Stimulated activated CD4-positive, alpha-beta T cell treated with anti-CD3 and anti-CD28 coated beads, Interleukin-4, amount 100 ng/mL, for 24 hours (primary cell): Measurements from ENCODE around the gene MAP3K5.
A peak's percentile ranks its signal among the peaks of the same experiment; 100 is the strongest.

Experiments
- DNase-seq: peaks from one replicate; pipeline ENCODE4 v3.0.0-alpha.2; 2020

Gene MAP3K5

DNA sequence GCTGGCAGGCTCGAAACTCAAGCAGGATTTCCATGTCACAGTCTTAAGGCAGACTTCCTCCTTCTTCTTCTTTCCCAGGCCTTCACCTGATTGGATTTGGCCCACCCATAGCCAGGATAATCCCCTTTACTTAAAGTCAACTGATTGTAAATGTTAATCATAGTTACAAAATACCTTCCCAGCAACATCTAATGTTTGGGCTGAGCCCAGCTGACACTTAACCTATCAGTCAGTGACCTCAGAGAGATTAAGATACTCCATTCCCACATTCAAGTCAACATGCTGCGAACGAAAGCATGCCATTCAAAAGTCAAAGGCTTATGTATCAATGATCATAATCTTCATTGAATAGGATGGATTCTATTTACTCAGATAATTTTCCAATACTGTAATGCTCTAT is 258.0 kb downstream of the MAP3K5 start:
- no peak for DNase-seq

DNA sequence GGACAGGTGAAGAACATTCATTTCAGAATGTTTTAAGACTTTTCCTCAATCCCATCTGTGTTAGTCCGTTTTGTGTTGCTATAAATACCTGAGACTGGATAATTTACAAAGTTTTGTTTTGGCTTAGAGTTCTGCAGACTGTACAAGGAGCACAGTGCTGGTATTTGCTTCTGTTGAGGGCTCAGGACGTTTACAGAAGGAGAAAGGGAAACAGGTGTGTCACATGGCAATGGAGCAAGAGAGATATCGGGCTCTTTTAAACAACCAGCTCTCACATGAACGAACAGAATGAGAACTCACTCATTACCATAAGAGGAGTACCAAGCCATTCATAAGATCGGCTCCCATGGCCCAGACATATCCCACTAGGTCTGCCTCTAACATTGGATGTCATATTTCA is 258.8 kb downstream of the MAP3K5 start:
- no peak for DNase-seq

DNA sequence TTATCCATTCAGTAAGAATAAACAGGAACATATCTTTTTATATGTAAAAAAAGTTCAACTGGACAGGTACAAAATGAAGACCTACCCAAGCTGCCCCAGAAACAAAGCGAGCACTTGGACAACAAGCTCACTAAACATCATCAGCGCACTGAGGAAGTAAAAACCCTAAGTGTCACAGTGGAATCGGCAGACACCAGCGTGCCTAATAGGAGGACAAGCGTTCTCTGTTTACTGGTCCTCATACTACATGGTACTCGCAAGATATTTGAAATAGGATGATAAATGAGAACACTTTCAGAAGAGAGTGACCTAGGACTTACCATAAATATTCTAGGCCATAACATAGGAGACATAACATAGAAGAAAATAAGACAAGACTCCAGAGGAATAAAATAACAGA is 260.2 kb downstream of the MAP3K5 start:
- no peak for DNase-seq

DNA sequence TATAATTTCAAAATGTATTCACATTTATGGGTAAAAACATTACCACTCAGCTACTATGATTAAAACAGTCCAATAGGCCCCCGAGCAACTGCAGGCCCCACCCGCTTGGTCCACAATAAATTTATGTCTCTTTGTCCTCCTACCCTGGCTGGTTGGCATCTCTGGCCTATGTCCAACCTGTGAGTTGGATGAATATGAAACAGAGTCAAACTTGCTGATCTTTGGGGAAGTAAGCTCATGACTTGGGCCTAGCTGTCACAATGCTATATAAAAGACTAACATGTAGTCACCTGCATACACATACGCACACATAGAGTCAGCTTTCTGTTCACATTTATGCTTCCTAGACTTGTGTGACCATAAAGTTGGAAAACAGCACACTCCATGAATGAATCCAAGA is 262.6 kb downstream of the MAP3K5 start:
- no peak for DNase-seq

DNA sequence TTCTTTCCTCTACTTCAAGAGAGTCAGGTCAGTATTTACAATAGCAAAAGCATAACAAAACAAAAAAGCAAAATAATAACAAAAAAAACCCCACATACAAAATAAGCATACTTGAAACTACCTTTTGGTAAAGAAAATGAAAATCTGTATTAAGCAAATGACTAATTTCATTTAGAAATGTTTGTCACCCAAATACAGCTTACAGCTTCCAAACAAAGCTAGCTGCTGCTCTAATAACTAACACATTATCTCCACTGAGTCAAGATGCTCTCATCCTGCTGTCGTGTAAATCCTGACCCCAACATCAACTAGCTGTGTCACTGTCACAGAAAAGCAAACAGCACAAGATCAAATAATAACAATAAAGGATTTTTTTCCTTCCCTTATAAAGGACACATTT is 263.8 kb downstream of the MAP3K5 start:
- DNase-seq, result no peak

DNA sequence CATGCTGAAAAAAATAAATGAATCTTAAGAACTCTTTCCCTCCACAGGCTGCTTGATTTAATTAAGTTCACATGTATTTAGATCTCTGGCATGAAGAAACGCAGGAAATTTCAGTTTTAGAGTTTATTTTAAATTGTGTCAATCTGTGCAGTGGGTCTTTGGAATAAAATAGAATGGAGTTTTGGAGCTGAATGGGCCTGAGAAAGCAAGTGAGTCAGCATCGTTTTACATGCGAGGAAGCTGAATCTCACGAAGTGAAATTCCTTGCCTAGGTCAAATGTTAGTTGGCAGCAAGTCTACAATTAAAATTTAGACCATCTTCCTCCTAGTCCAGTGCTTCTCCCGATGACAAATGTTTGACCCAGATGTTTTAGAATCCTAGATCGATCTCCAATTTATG is 264.4 kb downstream of the MAP3K5 start:
- no peak for DNase-seq

DNA sequence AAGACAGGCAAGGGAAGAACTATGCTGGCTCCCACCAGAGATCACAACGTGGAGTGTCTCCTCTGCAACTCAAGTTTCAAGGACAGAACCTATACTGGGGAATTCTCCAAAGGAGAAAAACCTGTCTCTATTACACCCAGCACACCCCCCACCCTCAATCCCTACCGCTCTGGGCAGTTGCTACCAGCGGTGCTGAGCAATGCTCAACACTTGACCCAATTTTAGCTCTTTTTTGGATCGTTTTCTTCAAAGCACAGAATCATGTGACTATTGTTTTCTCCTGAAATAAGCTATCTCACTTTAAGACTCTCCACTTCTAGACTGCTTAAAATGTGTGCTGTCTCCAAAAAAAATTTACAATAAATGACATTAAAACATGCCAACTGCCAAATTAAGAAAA is 265.3 kb downstream of the MAP3K5 start:
- no peak for DNase-seq

DNA sequence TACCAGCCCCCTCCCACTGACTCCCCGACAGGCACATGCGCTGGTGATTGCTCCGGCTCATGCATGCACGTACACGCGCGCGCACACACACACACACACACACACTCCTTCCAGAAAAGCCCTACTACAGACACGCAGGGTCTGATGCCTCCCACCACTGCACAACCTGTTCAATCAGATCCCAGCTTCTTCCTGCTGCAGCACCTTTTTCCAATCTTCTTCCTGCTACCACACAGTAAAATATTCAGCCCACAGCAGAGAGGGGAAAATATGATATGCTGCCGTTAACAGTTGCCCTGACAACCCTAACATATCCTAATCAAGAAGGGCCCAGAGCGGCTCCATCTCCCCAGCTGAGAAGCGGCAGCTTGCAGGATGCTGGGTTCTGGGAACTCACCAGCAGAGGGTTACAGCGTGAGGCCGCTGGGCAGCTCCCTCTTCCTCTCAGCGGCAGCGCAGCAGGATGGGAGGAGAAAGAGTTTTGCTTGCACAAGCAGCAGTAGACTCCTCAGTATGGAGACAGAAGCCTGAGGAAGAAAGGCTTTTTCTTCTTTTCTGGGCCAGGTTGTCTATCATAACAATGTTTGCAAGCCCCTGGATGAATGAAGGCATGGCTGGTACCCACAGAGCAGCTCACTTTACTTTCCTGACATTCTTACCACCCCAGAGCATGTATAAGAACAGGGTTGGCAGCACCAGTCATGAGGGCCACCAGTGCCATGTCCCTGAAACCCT is 265.9 kb downstream of the MAP3K5 start:
- DNase-seq, result peak; percentile 8

DNA sequence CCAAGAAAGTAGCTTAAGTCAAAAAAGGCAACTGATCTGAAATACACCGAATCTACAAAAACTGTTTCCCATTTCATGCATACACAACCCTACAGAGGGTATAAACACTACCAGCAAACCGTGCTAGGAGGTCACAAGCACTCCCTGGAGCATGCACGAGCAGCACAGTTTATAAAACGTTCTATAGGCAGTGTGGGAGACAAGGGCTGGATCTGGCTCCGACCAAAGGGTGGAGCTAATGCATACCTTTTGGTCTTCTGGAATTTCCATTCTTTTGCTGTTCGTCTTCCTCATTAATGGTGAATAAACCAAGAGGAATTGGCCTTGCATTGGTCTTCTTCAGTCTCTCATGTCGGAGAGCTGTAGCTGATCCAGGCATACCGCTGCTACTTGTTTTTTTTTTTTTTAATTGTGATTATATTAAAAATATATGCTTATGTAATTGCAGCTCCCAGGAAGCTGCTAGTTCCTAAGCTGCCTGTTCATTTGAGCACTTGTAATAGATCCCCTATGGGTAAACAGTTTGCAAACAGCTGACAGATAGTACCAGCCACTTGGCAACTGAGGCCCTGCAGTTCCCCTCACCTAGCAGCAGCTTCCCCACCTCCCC is 266.6 kb downstream of the MAP3K5 start:
- no peak for DNase-seq

DNA sequence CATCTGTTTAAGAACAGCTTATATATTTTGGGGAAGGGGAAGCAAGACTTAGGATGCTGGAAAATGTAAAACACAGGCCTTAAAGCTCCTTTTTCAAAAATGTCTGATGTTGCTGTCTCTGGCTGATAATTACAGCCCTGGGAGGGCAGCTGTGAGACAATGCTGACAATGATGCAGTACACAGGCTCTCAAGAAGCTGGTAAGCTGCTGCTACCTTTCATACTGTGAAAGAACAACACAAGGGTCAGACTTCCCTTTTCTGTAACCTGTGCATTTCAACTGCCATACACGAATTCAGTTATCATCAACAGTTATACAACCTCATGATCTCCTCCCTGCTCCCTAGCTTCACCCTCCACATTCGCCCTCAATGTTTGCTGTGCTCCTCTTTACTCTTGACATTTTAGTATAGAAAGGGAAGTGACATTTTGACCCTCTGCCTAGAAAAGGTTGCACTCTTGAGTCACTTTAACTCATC is 267.3 kb downstream of the MAP3K5 start:
- no peak for DNase-seq

DNA sequence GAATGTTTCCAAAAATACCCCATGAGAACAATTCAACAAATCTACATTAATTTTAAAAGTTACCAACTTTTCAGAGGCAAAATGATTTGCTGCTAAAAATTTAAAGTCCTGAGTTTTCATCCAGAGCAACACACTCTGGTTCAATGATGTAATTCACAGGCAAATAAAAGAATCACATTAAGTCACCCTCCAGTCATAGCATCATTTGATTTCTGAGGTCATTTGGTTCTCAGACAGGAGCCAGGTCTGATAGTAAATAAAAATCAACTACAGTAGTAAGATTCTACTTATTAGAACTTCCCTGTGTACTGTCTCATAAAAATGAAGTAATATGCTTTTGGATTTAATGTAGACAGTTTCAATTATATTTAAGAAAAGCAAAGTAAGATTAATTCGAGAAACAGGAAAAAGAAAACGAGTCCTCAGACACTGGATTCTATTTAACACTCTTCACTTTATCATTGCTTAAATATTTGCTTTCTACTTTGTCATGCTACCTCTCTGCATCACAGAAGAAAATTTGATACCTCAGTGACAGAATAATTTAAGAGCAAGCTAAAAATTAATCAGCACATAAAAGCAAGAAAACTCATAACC is 267.8 kb downstream of the MAP3K5 start:
- no peak for DNase-seq

DNA sequence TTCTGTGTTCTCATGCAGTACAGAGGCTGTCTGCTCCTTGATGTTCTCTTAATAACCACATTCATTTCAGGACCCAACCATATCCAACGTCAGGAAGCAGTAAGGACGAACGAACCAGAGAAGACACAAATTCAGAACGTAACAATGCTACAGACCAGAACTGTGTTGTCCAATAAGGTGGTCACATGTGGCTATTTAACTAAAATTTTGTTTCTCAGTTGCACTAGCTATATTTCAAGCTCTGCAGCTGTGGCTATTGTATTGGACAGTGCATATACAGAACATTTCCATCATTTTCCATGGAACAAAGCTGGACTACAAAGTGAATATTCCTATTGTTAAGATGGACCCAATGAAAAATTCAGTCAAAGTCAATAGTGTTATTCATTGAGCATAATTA is 269.1 kb downstream of the MAP3K5 start:
- no peak for DNase-seq

DNA sequence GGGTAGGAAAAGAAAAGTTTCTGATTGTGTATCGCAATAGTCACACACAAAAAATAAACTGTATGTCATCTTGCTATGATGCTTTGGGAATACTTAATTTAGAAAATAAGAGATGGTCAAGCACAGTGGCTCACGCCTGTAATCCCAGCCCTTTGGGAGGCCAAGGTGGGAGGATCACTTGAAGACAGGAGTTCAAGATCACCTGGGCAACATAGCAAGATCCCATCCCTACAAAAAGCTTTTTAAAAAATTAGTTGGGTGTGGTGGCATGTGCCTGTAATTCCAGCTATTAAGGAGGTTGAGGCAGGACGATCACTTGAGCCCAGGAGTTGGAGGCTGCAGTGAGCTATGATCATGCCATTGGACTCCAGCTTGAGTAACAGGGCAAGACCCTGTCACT is 269.6 kb downstream of the MAP3K5 start:
- no peak for DNase-seq

DNA sequence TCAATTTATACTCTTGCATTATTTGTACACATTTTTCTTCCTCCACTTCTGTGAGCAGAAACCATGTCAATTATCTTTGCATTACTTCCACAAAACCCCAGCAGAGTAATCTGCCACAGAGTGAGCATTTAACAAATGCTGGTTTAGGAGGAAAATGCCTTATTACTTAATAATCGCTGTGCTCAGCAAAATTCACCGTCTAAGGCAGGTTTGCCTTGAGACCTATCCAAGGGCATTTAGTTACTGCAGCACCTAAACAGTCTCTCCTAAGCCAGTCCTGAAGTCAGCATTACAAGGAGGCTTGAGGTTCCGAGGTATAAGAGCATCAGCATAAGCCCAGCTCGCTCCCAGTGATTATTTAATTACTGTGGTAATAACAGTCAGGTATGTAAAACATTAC is 270.4 kb downstream of the MAP3K5 start:
- DNase-seq, result no peak

DNA sequence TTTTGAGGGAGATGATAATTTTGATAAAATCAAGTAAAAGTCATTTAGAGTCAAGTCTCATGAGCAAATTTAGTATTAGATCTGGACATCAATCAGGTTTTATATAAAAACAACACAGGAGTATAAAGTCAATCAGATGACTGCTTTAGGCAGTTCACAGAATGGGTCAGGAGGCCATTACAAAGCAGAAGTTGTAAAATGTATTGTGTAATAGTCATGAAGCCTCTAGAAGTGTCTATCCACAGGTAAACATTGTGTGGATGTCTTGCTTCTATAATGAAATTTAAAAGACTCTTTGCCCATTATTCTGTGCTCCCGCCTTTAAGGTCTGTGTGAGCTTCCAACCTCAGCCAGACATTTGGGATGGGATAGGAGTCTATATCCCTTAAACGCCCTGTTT is 270.9 kb downstream of the MAP3K5 start:
- no peak for DNase-seq

DNA sequence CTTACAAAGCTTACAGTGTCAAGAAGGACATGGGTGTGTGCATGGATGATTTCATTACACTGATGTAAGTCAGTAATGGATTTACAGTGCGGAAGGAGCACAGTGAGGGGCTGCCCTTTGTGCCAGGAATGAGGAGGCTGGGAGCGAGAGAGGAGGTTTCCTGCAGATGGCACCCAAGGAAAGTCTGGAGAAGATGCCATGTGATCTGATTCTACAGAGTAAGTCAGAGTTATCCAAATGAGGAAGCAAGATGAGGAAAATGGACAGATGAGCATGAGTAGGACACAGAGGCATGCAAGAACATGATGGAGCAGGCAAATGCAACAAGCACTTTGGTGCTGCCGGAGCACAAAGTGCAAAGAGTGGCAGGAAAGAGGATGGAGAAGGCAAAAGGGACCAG is 271.8 kb downstream of the MAP3K5 start:
- DNase-seq, result no peak

DNA sequence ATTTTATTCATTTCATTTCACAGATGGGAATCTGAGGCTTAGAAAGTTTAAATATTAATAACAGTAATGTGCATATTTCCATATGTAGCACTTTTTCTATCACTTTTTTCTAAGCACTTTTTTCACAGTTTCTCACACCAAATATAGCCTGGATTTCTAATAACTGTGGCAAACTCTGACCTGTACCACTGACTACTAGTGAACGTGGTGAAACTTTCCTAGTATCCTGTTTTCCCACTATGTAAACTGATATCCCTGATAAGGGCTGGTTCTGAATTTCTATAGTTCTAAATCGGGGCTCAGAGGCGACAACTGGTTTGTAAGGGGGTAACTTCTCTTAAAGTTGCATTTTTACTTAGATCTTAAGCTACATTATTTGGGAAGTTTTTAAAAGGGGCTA is 274.7 kb downstream of the MAP3K5 start:
- no peak for DNase-seq

DNA sequence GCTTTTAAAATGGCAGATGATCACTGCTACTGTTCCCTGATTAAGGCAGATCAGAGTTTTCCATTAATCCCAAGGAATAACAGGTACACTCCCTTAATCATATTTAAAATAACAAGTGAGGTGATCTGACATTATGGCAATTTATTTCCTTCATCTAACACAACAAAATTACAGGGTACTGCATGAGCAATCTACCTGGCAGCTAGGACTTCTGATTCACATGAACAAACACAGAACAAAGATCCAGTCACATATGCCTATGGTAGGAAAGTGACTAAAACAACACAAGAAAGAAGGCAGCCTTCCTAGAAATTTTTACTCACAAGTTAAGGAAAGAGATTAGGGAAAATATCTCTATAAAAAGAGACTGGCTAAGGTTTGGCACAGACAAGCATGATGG is 275.3 kb downstream of the MAP3K5 start:
- DNase-seq, result no peak

DNA sequence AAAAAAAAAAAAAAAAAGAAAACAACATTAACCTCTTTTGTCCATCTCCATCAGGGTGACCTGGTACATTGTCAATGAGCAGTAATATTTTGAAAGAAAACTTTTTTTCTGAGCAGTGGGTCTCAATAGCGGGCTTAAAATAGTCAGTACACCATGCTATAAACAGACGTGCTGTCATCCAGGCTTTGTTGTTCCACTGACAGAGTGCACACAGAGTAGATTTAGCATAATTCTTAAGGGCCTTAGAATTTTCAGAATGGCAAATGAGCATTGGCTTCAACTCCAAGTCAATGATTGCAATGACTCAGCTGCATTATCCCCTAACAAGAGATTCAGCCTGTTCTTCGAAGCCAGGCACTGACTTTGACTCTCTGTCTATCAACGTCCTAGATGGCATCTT is 277.7 kb downstream of the MAP3K5 start:
- DNase-seq, result no peak

DNA sequence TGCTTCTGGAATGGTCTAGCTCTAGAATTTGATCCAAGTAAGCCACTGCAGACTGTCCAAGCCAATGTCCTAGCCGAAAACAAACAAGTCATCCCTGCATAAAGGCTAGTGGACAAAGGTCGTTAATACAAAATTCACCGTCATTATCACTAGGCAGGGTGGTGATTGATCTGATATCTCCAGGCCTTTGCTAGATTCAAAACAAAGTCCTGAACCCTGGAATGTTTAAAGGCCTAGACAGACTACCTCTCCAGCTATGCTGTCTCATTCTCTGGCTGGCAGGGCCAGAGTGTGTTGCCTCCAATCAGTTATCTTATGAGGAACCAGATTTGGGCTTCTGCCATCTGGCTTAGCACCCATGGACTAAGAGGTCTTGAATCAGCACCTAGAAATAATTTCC is 280.4 kb downstream of the MAP3K5 start:
- DNase-seq, result no peak

DNA sequence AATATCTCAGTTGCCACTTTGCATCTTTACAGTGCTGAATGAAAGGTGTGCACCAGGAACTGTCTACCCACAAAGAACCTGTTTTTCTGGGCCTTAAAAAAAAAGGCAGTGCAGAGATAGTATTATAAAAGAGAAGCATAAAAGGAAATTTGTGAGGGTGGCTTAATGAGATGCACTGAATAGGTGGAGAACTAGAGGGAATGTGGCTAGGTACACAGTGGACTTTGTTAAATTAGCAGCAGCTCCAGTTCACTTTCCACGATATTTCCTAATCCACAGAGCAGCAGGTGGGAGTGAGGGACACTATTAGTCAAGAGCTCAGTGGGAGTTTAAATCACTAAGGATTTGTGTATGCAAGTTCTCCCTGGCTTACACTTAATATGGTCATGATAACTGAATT is 280.9 kb downstream of the MAP3K5 start:
- no peak for DNase-seq

DNA sequence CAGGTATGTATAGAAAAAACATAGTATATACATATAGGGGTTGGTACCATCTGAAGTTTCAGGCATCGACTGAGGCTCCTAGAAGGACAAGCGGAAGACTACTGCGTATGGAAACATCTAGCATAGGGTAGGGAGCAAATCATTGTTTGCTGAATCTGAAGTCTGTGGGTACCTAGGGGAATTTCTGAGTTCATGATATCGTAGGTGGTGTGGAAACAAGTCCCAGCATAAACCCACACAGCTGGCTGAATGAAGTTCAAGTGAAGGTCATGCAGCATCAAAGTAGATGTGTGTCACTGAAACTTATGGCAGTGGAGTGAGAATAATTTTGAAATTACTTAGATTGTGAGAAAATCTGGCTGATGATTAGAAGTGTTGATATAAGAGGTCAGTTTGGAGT is 281.5 kb downstream of the MAP3K5 start:
- DNase-seq, result peak; percentile 32

DNA sequence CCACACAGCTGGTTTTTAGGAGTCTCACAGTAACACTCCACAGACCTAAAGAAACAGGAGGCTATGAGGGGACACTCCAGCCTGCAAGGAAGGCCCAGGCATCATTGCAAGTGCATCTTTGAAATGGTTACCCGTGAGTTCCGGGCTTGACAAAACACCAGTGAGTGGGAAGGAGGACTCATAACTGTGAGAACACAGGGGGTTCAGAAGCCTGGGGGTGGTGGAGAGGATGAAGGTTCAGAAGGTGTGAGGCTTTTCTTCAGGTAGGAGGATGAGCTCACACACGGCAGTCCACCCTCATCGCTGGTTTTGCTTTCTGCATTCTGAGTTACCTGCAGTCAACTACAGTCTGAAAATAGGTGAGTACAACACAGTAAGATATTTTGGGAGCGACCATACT is 282.0 kb downstream of the MAP3K5 start:
- peak; percentile 32 for DNase-seq

DNA sequence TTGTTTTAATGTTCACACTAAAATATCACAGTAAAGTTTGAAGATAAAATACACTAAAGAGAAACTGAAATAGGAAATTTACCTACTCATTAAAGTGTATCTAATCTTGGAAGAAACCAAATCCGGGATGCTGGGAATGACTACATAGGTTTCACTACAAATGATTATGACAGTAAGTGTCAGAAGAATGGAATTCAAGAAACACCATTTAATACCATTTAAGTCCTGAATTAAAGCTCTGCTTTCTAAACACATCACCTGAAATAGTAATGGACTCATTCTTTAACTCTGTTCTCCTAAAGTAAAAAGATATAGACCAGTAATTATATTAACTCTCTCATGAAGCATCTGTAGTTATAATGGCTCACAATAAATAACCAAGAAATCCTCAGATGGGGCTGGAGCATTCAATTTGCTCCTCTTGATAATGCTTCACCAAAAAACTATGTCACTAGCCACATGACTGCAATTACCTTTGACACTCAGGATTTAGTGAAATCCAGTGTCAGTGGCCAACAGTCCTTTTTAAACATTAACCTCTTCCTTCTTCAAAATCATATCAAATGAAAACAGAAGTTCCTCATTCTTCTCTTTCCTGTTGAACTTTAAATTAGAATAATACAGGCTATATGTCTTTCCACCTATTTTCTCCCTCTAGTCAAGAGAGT is 283.4 kb downstream of the MAP3K5 start:
- DNase-seq, result no peak
